Hypothalamus (tissue), 51 donors: ENCODE results near the gene LIMS2.

Experiments used
- DNase-seq, 51 donors: peaks; one replicate each; lab custom pipeline; 2025; lab: John Stamatoyannopoulos, UW

LIMS2 gene

GRCh38 chr2:127659408-127660290 lies 15.7 kb downstream of the LIMS2 start:
- DNase-seq, result no peak

DNA sequence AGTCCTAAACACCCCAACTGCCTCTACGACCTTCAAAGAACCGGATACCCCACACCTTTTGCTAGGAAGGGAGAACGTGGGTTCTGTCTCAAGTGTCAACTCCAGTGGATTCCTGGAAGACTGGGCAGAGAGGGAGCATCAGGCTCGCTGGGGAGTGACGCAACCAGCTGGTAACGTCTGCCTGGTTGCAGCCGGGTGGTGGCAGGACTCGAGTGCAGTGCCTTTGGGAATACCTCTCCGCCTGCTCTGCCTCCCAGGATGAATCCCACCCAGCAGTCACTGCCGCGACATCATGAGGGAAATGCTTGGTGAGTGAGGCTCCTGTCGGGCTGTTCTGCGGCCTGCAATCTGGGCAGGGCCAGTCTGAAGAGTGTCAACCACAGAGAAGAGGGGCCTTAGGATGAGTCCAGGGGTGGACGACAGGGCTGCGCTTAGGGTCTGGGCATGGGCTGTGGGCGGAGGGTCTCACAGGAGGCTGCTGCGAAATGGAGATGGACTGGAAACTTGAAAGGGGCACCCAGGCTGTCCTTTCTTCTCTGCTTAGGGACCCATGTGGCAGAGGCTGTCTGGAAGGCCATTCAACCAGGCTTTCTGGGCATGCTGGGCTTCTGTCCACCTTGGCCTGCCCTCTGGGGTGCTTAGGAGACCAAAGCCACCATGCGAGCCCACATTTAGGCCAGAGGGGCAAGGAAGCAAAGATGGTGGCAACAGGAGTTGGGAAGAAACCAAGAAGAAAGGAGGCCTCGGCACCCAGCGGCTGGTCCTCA lies 16.5 kb downstream of the LIMS2 start:
- DNase-seq, result no peak

DNA sequence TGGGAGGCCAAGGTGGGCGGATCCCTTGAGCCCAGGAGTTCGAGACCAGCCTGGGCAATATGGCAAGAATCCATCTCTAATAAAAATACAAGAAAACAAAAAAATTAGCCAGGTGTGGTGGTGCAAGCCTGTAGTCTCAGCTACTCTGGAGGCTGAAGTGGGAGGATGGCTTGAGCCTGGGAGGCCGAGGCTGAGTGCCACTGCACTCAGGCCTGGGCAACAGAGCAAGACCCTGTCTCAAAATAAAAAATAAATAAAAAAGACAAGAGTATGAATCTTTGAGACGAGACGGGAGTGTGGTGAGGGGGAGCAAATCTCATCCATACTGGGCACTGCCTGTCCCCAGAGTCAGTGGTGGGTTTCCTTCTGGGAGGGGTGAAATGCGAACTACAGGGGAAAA lies 17.2 kb downstream of the LIMS2 start:
- no peak for DNase-seq

DNA sequence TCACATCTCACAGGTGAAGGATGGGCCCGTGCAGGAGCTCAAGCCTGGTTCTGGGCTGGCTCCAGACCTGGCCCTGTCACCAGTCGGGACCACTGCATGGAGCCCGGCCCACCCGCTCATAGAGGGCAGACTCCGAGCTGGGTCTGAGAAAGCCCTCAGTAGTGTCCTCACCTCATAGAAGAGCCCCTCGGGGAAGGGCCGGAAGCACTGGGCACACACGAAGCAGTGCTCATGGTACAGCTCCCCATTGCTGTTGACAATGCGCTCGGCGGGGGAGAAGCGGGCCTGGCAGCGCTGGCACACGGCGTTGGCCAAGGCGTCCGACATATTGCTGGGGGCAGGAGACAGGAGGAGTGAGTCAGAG lies 18.1 kb downstream of the LIMS2 start:
- DNase-seq, result no peak

GRCh38 chr2:127656569-127657231 lies 18.6 kb downstream of the LIMS2 start:
- no peak for DNase-seq

GRCh38 chr2:127655209-127656073 lies 19.9 kb downstream of the LIMS2 start:
- DNase-seq, result no peak

GRCh38 chr2:127654838-127655175 lies 20.5 kb downstream of the LIMS2 start:
- no peak for DNase-seq

DNA sequence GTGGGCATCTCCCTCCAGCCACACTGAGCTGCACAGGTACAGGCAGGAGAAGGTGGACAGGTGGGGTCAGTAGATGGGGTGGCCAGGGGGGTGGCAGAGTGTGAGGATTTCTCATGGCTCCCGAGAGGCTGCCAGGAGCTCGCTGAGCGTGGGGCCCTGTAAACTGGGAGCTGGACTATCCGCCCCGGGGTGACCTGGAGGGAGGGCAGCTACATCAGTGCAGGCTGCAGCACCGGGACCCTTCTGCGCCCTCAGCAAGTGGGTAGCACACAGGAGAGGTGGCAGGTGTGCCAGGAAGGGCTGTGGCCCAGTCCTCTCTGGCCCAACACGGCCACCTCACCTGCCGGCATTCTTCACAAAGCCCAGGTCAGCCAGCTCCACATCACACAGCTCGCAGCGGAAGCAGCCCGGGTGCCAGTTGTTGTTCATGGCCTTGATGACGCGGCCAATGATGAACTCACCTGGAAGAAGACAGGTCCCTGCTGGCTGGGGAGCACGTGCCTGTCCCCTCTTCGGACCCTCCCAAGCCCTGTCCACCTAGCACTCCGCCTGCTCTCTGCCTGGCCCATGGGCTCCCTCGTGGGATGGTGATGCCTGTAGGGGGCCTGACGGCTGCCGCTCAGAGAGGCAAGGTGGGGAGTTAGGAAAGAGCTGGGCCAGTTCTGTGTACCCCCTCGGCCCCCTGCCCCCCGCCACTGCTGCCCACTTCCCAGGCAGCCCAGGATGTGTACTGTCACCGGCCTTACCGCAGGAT lies 21.1 kb downstream of the LIMS2 start:
- DNase-seq, result no peak

GRCh38 chr2:127653421-127654083 lies 21.8 kb downstream of the LIMS2 start:
- no peak for DNase-seq

DNA sequence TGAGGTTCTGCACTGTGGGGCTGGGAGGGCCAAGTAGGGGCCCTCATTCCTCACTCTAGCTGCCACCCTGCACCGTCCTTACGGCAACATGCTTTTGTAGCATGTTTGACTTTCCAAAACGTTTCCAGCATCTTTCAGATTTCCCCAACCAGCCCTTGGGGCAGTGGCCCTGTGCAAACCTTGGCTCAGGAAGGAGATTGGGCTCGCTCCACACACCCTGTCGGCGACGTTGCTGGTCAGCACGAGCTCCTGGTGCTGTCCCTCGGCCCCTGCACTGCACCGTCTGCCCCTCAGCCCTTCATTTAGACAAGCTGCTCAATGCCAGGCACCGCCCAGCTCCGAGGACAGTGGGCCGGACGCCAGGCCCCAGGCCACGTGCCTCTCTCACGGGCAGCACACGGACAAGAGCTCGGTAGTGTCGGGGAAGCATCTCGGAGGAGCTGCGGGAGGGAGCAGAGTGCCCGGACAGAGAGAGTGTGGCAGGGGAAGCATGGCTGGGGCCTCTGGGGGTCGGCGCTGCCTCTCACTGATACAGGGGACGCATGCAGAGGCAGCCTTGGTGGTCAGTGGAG lies 22.5 kb downstream of the LIMS2 start:
- no peak for DNase-seq

- DNase-seq, result peak in 43 of 51 donors; percentile 12 to 88 (median 63)
These were observed 23.3 kb downstream of the LIMS2 start for GRCh38 chr2:127651971-127652550.

DNA sequence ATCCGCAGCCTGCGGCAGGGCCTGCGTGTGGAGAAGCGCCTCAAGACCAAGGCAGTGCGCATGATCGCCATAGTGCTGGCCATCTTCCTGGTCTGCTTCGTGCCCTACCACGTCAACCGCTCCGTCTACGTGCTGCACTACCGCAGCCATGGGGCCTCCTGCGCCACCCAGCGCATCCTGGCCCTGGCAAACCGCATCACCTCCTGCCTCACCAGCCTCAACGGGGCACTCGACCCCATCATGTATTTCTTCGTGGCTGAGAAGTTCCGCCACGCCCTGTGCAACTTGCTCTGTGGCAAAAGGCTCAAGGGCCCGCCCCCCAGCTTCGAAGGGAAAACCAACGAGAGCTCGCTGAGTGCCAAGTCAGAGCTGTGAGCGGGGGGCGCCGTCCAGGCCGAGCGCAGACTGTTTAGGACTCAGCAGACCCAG lies 23.9 kb downstream of the LIMS2 start:
- no peak for DNase-seq

DNA sequence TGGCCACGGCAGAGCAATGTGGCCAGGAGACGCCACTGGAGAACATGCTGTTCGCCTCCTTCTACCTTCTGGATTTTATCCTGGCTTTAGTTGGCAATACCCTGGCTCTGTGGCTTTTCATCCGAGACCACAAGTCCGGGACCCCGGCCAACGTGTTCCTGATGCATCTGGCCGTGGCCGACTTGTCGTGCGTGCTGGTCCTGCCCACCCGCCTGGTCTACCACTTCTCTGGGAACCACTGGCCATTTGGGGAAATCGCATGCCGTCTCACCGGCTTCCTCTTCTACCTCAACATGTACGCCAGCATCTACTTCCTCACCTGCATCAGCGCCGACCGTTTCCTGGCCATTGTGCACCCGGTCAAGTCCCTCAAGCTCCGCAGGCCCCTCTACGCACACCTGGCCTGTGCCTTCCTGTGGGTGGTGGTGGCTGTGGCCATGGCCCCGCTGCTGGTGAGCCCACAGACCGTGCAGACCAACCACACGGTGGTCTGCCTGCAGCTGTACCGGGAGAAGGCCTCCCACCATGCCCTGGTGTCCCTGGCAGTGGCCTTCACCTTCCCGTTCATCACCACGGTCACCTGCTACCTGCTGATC lies 24.4 kb downstream of the LIMS2 start:
- no peak for DNase-seq

DNA sequence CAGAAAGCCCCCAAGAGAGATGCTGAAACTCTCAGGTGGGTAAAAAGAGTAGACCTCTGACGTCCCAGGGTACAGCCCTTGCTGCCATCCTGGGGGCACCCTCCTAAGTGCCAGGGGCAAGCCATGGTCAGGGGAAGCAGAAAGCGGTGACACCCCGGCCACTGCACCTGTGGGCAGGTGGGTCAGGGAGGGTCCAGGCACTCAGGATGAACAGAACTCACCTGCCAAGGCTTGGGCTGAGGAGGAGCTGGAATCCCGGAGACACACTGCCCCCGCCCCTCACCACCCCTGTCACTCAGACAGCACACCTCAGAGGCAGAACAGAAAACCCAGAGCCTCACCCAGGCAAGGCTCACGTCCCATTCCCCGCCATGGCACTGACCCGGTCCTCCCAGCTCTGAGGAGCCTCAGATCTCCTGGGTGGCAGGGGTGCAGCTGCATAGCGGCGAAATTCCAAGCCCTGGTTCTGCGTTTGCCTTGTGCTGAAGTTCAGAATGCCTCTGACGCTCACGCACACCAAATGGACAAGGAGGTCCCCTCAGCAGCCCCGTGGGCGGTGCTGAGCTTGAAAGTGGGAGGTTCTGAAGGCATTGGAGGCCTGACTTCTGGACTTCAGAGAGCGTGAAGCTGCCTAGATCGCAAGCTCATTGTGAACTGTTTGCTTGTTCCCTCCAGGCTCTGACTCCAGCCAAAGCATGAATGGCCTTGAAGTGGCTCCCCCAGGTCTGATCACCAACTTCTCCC lies 25.1 kb downstream of the LIMS2 start:
- DNase-seq, result no peak

- DNase-seq, result peak in 49 of 51 donors; percentile 6 to 88 (median 62)
These were observed 25.7 kb downstream of the LIMS2 start for GRCh38 chr2:127649684-127650040.

GRCh38 chr2:127649100-127649611 lies 26.2 kb downstream of the LIMS2 start:
- peak in 10 of 51 donors; percentile 13 to 39 (median 20) for DNase-seq

- DNase-seq, result no peak
These were observed 27.0 kb downstream of the LIMS2 start for GRCh38 chr2:127648321-127648720.
